ENCODE measurements around the gene RNASE1.

DNA sequence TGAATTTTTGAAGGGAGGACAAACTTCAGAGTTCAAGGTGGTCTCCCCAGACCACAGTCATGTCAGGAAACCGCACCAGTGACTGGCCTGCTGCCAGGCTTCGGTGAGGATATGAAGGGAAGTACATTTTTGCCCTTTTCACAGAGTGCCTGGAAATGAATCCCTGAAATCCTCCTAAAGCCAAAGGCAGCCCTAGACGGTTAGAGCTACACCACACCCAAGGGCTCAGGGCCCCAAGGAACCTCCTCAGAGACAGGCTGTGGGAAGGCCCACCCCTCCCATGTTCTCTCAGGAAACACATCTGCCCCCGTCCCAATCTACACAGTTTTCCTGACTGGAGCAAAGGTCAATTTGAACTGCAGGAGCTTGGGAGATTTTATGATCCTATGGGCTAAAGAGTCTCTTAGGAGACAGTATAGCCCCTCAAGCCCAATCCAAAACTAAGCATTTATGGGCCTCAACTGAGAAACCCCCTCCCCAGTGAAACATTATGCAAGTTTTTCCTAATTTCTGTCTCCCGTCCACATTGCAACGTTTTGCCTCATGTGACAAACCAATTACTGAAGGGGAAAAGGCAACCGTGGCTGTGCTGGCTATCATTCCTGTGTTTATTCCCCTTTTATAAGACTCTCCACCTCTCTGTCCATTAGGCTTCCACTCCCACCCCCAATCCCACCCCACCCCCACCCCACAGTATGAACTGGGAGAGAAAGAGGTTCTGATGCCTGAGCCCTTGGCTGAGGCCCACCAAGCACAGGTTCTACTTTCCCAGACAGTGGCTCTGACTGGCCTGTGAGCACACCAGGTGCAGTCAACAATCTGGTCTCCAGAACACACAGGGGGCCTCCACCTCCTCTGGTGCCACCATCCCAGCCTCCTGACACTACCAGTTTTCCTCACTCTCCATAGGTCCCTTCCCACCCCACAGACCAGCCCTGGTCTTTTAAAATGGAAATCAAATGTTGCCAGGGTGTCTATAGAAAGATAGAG lies 9.6 kb upstream of the RNASE1 start:
- TF ChIP-seq, protein P1, sequence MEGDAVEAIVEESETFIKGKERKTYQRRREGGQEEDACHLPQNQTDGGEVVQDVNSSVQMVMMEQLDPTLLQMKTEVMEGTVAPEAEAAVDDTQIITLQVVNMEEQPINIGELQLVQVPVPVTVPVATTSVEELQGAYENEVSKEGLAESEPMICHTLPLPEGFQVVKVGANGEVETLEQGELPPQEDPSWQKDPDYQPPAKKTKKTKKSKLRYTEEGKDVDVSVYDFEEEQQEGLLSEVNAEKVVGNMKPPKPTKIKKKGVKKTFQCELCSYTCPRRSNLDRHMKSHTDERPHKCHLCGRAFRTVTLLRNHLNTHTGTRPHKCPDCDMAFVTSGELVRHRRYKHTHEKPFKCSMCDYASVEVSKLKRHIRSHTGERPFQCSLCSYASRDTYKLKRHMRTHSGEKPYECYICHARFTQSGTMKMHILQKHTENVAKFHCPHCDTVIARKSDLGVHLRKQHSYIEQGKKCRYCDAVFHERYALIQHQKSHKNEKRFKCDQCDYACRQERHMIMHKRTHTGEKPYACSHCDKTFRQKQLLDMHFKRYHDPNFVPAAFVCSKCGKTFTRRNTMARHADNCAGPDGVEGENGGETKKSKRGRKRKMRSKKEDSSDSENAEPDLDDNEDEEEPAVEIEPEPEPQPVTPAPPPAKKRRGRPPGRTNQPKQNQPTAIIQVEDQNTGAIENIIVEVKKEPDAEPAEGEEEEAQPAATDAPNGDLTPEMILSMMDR (optimal IDR thresholded peaks at IDR 0.05 in 1 of 3, IDR thresholded peaks at IDR 0.05 in 1 of 3, conservative IDR thresholded peaks at IDR 0.05 in 1 of 3; ENCODE audit: extremely low read depth in 1 of 3, insufficient read depth in 2 of 3, low read length in 3 of 3): no peak
- TF ChIP-seq EZH2 (IDR thresholded peaks at IDR 0.05; ENCODE audit: low read length): no peak
